Loucy (cell line): ENCODE results near the gene SYCP2L.
"Not testable (repeated sequence)": the region's sequence is repeated elsewhere in the genome, so short reads cannot be mapped to it uniquely, and the experiment has no call there.

Experiments
- H2AFZ ChIP-seq: fragments of 200-600 bp; sonication (generic); 2 replicates; pipeline ENCODE4 v1.6.0; 2016; ENCODE audit warnings: antibody characterized with exemption, mild to moderate bottlenecking, low read length, moderate library complexity
- H3F3A ChIP-seq: fragments of 200-600 bp; 2 replicates; pipeline ENCODE4 v1.6.0; 2016; ENCODE audit warnings: antibody characterized with exemption, low read depth, mild to moderate bottlenecking
- H3K27me3 ChIP-seq: fragments of 200-600 bp; sonication (generic); 2 replicates; pipeline ENCODE4 v1.6.1; 2014; ENCODE audit warnings: low read length, mild to moderate bottlenecking; ENCODE audit not compliant: insufficient read depth, poor library complexity, severe bottlenecking
- H3K36me3 ChIP-seq: fragments of 200-600 bp; sonication (generic); 2 replicates; pipeline ENCODE4 v1.6.1; 2016; ENCODE audit warnings: low read length; ENCODE audit not compliant: insufficient read depth
- H3K4me1 ChIP-seq: fragments of 200-600 bp; sonication (generic); 2 replicates; pipeline ENCODE4 v1.5.1; 2014; ENCODE audit warnings: low read length, mild to moderate bottlenecking; ENCODE audit not compliant: insufficient read depth, poor library complexity, severe bottlenecking
- H3K4me2 ChIP-seq: fragments of 200-600 bp; sonication (generic); 2 replicates; pipeline ENCODE4 v1.6.0; 2014; ENCODE audit warnings: antibody characterized with exemption, low read length, low read depth, mild to moderate bottlenecking; ENCODE audit not compliant: poor library complexity, severe bottlenecking
- H3K4me3 ChIP-seq: fragments of 200-600 bp; sonication (generic); 2 replicates; pipeline ENCODE4 v1.5.1; 2014; ENCODE audit warnings: low read length, mild to moderate bottlenecking, mixed read lengths; ENCODE audit not compliant: poor library complexity, severe bottlenecking
- H3K79me2 ChIP-seq: fragments of 200-600 bp; sonication (generic); 2 replicates; pipeline ENCODE4 v1.6.1; 2014; ENCODE audit warnings: low read length; ENCODE audit not compliant: insufficient read depth
- H3K9ac ChIP-seq: fragments of 200-600 bp; sonication (generic); 2 replicates; pipeline ENCODE4 v1.6.0; 2014; ENCODE audit warnings: mild to moderate bottlenecking, low read depth, low read length, moderate library complexity; ENCODE audit not compliant: poor library complexity, severe bottlenecking
- H3K9me2 ChIP-seq: fragments of 200-600 bp; sonication (generic); replicated peaks from 2 replicates; pipeline ENCODE4 v1.6.1; 2016; ENCODE audit warnings: low read depth, low read length, mixed read lengths
- H3K9me3 ChIP-seq: fragments of 200-600 bp; sonication (generic); 2 replicates; pipeline ENCODE4 v1.6.1; 2014; ENCODE audit warnings: mild to moderate bottlenecking, antibody characterized with exemption, low read length, low read depth; ENCODE audit not compliant: insufficient read depth
- H4K20me1 ChIP-seq: fragments of 200-600 bp; sonication (generic); 2 replicates; pipeline ENCODE4 v1.6.0; 2014; ENCODE audit warnings: antibody characterized with exemption, low read length, mild to moderate bottlenecking; ENCODE audit not compliant: insufficient read depth, poor library complexity, severe bottlenecking
- CTCF ChIP-seq: fragments of 200-600 bp; sonication (generic); conservative IDR thresholded peaks from 2 replicates; pipeline ENCODE4 v1.5.1; 2014; ENCODE audit warnings: mild to moderate bottlenecking, antibody characterized with exemption, low read length
- EZH2phosphoT487 ChIP-seq: fragments of 200-600 bp; IDR thresholded peaks from 2 replicates; pipeline ENCODE4 v1.6.1; 2018; ENCODE audit warnings: antibody characterized with exemption, mild to moderate bottlenecking, moderate library complexity, borderline replicate concordance

The SYCP2L gene

GRCh38 chr6:10908228-10908627 is 21.4 kb downstream of the SYCP2L start:
- no peaks in the 10 kb centered on the region for H4K20me1 ChIP-seq

GRCh38 chr6:10919520-10919919 is 32.7 kb downstream of the SYCP2L start:
- H3K4me2 ChIP-seq, H3F3A ChIP-seq: not testable (repeated sequence)

More at GRCh38 chr6:10908228-10908627, 21.4 kb downstream of the SYCP2L start:
- Histone ChIP-seq H3K36me3 (no peaks in the 10 kb centered on the region), H3K9me2 (no peaks in the 10 kb centered on the region), H3F3A (no peaks in the 10 kb centered on the region), H3K4me3 (no peak overlapping the region), H3K27me3 (no peaks in the 10 kb centered on the region), H3K4me2 (no peak overlapping the region), H3K4me1 (no peaks in the 10 kb centered on the region), H2AFZ (no peak overlapping the region), H3K79me2 (no peaks in the 10 kb centered on the region), H3K9ac (no peak overlapping the region), H3K9me3 (no peaks in the 10 kb centered on the region)
- no peak for TF ChIP-seq CTCF

GRCh38 chr6:10933126-10933525 is 46.3 kb downstream of the SYCP2L start:
- Histone ChIP-seq H3K36me3 (no peaks in the 10 kb centered on the region), H3K4me2 (no peak overlapping the region), H3F3A (no peaks in the 10 kb centered on the region), H3K4me3 (no peak overlapping the region), H2AFZ (no peak overlapping the region), H3K9me2 (no peaks in the 10 kb centered on the region), H3K9me3 (no peaks in the 10 kb centered on the region), H3K9ac (no peak overlapping the region), H3K4me1 (no peaks in the 10 kb centered on the region), H3K27me3 (no peaks in the 10 kb centered on the region), H3K79me2 (no peaks in the 10 kb centered on the region), H4K20me1 (no peaks in the 10 kb centered on the region)
- TF ChIP-seq CTCF (no peak), EZH2phosphoT487 (no peak)

More at GRCh38 chr6:10919520-10919919, 32.7 kb downstream of the SYCP2L start:
- not testable (repeated sequence) for H3K4me1 ChIP-seq, H3K9me2 ChIP-seq, H3K27me3 ChIP-seq, H3K9ac ChIP-seq, H3K9me3 ChIP-seq, H2AFZ ChIP-seq, H3K79me2 ChIP-seq, H3K36me3 ChIP-seq, H4K20me1 ChIP-seq, H3K4me3 ChIP-seq

- H3F3A ChIP-seq, result no peaks in the 10 kb centered on the region
- H3K4me1 ChIP-seq, result no peaks in the 10 kb centered on the region
- no peak for TF ChIP-seq CTCF
- TF ChIP-seq EZH2phosphoT487, result no peak
- no peaks in the 10 kb centered on the region for H3K79me2 ChIP-seq
- no peaks in the 10 kb centered on the region for H3K9me2 ChIP-seq
- no peak overlapping the region for H2AFZ ChIP-seq
- H4K20me1 ChIP-seq, result no peaks in the 10 kb centered on the region
- no peaks in the 10 kb centered on the region for H3K36me3 ChIP-seq
- no peaks in the 10 kb centered on the region for H3K9me3 ChIP-seq
- H3K4me3 ChIP-seq, result no peak overlapping the region
- H3K27me3 ChIP-seq, result no peaks in the 10 kb centered on the region
- H3K9ac ChIP-seq, result no peak overlapping the region
- H3K4me2 ChIP-seq, result no peak overlapping the region
These were observed 53.0 kb downstream of the SYCP2L start for GRCh38 chr6:10939840-10940239.
